Endothelial cell of umbilical vein (primary cell): ENCODE measurements around the gene LDAF1. TPM values are rescaled to one million over a fixed set of nuclear protein-coding genes. Genes with fewer than 3 reads are reported as not detected.

ENCODE experiments used
- BruUV-seq: library from RNA; stranded (reverse); fragments of 400-500 nt; replicated peaks from 2 replicates; lab custom pipeline; 2021; lab: Mats Ljungman, UMichigan
- CTCF ChIA-PET: fragments of 300-600, 350-600 bp; sonication (Branson Sonifier 250); formaldehyde crosslinking; loops from one replicate; lab custom pipeline; 2021; ENCODE audit warnings: antibody characterized with exemption, inconsistent platforms; lab: Charles Lee
- POLR2A ChIA-PET: fragments of 300-600, 350-600 bp; sonication (Branson Sonifier 250); formaldehyde crosslinking; loops from one replicate; lab custom pipeline; 2021; ENCODE audit warnings: antibody characterized with exemption, inconsistent platforms; lab: Charles Lee
- DNase-seq: peaks from one replicate; pipeline ENCODE4 v3.0.0-alpha.2; 2011; ENCODE audit warnings: low read depth, low spot score
- FAIRE-seq: peaks from 2 replicates; lab custom pipeline; 2011; peaks lifted over from hg19 to GRCh38; lab: Jason Lieb, UNC
- H2AFZ ChIP-seq: 2 replicates; pipeline ENCODE4 v1.6.0; 2012; ENCODE audit warnings: low read depth, low read length, control low read depth, inconsistent platforms
- H3K27ac ChIP-seq: 2 replicates; pipeline ENCODE4 v1.5.1; 2011; ENCODE audit warnings: low read depth, mild to moderate bottlenecking, control low read depth, low read length, moderate library complexity; ENCODE audit not compliant: insufficient read depth
- H3K27me3 ChIP-seq, 2 experiments: 2 replicates each; pipeline versions ENCODE4 v1.6.0 to v1.6.1; 2011; ENCODE audit warnings: low read length in 2 of 2, mixed read lengths in 1 of 2; ENCODE audit not compliant: control insufficient read depth in 2 of 2, insufficient read depth in 2 of 2
- H3K36me3 ChIP-seq, 2 experiments: 2 replicates in 1 of 2; 3 replicates in 1 of 2; pipeline ENCODE4 v1.5.1; 2011; ENCODE audit warnings: low read length in 2 of 2, mild to moderate bottlenecking in 1 of 2, moderate library complexity in 1 of 2; ENCODE audit not compliant: control insufficient read depth in 2 of 2, insufficient read depth in 2 of 2; ENCODE audit errors: extremely low read depth in 1 of 2
- H3K4me1 ChIP-seq: 3 replicates; pipeline ENCODE4 v1.5.1; 2011; ENCODE audit warnings: mild to moderate bottlenecking, low read length; ENCODE audit not compliant: control insufficient read depth, insufficient read depth; ENCODE audit errors: extremely low read depth
- H3K4me2 ChIP-seq: 2 replicates; pipeline ENCODE4 v1.6.1; 2011; ENCODE audit warnings: low read length, control low read depth, mixed read lengths; ENCODE audit not compliant: insufficient read depth
- H3K4me3 ChIP-seq, 3 experiments: fragments of 200-600 bp in 1 of 3; sonication (generic), shearing (Covaris generic) in 1 of 3; replicated peaks in 1 of 3; 2 replicates each; pipeline ENCODE4 v1.5.1; 2011 to 2016; ENCODE audit warnings: control low read depth in 3 of 3, low read length in 3 of 3, mild to moderate bottlenecking in 2 of 3, inconsistent platforms in 1 of 3, low read depth in 1 of 3, moderate library complexity in 1 of 3; ENCODE audit not compliant: insufficient read depth in 1 of 3
- H3K79me2 ChIP-seq: 2 replicates; pipeline ENCODE4 v1.6.0; 2012; ENCODE audit warnings: low read length, inconsistent platforms; ENCODE audit not compliant: control insufficient read depth, insufficient read depth
- H3K9ac ChIP-seq: replicated peaks from 2 replicates; pipeline ENCODE3; 2011; ENCODE audit warnings: low read length, control low read depth; ENCODE audit not compliant: insufficient read depth; ENCODE audit errors: extremely low read depth
- H3K9me1 ChIP-seq: replicated peaks from 3 replicates; pipeline ENCODE4 v1.6.0; 2011; ENCODE audit warnings: mild to moderate bottlenecking, low read length; ENCODE audit not compliant: control insufficient read depth, insufficient read depth; ENCODE audit errors: extremely low read depth
- H3K9me3 ChIP-seq: replicated peaks from 2 replicates; pipeline ENCODE4 v1.5.1; 2012; ENCODE audit warnings: low read length, inconsistent platforms; ENCODE audit not compliant: control insufficient read depth, insufficient read depth
- H4K20me1 ChIP-seq: replicated peaks from 2 replicates; pipeline ENCODE3; 2011; ENCODE audit warnings: mild to moderate bottlenecking, low read length; ENCODE audit not compliant: control insufficient read depth, insufficient read depth; ENCODE audit errors: extremely low read depth
- EZH2 ChIP-seq: IDR thresholded peaks from 2 replicates; pipeline ENCODE4 v1.6.1; 2012; ENCODE audit warnings: borderline replicate concordance, low read depth, mild to moderate bottlenecking, moderate library complexity, low read length, inconsistent platforms; ENCODE audit not compliant: severe bottlenecking
- FOS ChIP-seq: IDR thresholded peaks from 2 replicates; pipeline ENCODE4 v1.6.1; 2011; ENCODE audit warnings: mild to moderate bottlenecking, low read length, moderate library complexity, borderline replicate concordance; ENCODE audit not compliant: insufficient read depth
- GATA2 ChIP-seq: IDR thresholded peaks from 2 replicates; pipeline ENCODE4 v1.7.0; 2011; ENCODE audit warnings: low read depth, mild to moderate bottlenecking, moderate library complexity, mixed read lengths, low read length; ENCODE audit not compliant: insufficient read length, insufficient read depth
- JUN ChIP-seq: IDR thresholded peaks from 2 replicates; pipeline ENCODE4 v1.6.1; 2011; ENCODE audit warnings: borderline replicate concordance, low read depth; ENCODE audit not compliant: insufficient read length, insufficient read depth
- MAX ChIP-seq: IDR thresholded peaks from 2 replicates; pipeline ENCODE4 v1.6.1; 2011; ENCODE audit not compliant: insufficient read depth, insufficient read length
- MYC ChIP-seq: IDR thresholded peaks from one replicate; pipeline ENCODE4 v1.6.1; 2011; ENCODE audit warnings: mild to moderate bottlenecking, low read depth, low read length
- POLR2A ChIP-seq: IDR thresholded peaks from 2 replicates; pipeline ENCODE4 v1.6.1; 2012; ENCODE audit warnings: low read depth, mild to moderate bottlenecking, control low read depth, low read length
- POLR2AphosphoS5 ChIP-seq: IDR thresholded peaks from 2 replicates; pipeline ENCODE4 v1.6.1; 2012; ENCODE audit warnings: low read depth, mild to moderate bottlenecking, control low read depth, low read length, moderate library complexity; ENCODE audit not compliant: insufficient read depth
- dilution Hi-C: fragments of 300-500 bp; cut with MboI; formaldehyde crosslinking; loops from one replicate; pipeline ENCODE4 v1.15.0; 2019; ENCODE audit warnings: low sequenced_read_pairs; ENCODE audit not compliant: extremely low pct_ligation_motif_present
- intact Hi-C: fragments of 100-400 bp; cut with micrococcal nuclease; formaldehyde crosslinking; loops from one replicate; pipeline ENCODE4 v1.10.0; 2022
- polyA plus RNA-seq, 4 experiments: library from polyadenylated mRNA; depleted of rRNA in 3 of 4; stranded (reverse) in 3 of 4; unstranded in 1 of 4; fragments of >200 nt; gene quantifications; 2 replicates each; pipeline versions ENCODE4 v1.2.1 to v1.2.3, GENCODE V29; 2011 to 2012; ENCODE audit warnings: missing spikeins in 1 of 4
- total RNA-seq: library from RNA; stranded (reverse); gene quantifications from 2 replicates; pipeline ENCODE4 v1.2.3, GENCODE V29; 2021
- TF ChIP-seq, protein P1 (sequence below), 2 donors: IDR thresholded peaks; 1 replicate in 1 of 2; 2 replicates in 1 of 2; pipeline ENCODE4 v1.5.1; 2011; ENCODE audit warnings: low read length in 2 of 2, mild to moderate bottlenecking in 2 of 2, moderate library complexity in 2 of 2, control low read depth in 1 of 2, inconsistent platforms in 1 of 2, low read depth in 1 of 2; ENCODE audit not compliant: insufficient read depth in 1 of 2; ENCODE audit errors: extremely low read depth in 1 of 2

The LDAF1 gene
- total and polyA plus RNA-seq, 2 donors (not counting 3 experiments of a cell fraction or from before 2014, with no cell fraction given), result 20.4 to 37.5 TPM

DNA sequence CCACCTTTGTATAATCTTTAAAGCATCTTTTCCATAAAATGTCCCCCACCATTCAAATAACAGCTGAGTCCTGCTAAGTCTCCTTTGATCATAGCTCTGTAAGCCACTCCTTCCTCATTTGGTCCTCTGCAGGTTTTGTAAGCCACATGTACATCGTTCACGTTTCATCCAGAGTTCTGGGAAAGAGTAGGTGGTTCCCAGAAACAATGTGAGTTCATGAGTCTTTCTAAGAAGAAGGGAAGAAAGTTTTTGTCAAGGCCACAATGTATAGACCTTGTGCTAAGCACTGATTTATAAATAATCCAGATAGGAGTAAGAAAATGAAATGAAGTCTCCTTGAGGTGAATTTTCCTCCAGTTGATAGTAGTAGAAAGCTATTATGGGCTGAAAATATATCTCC, 66.3 kb downstream of the LDAF1 start:
- Histone ChIP-seq H3K4me3 (no peak overlapping the region), H4K20me1 (no peaks in the 10 kb centered on the region), H3K27ac (no peak overlapping the region), H2AFZ (no peak overlapping the region), H3K9ac (no peak overlapping the region), H3K4me1 (no peaks in the 10 kb centered on the region), H3K27me3 (peaks cover 12 to 20% of the 10 kb centered on the region in 2 experiments), H3K4me2 (no peak overlapping the region), H3K79me2 (no peaks in the 10 kb centered on the region), H3K36me3 (no peaks in the 10 kb centered on the region), H3K9me3 (no peaks in the 10 kb centered on the region), H3K9me1 (no peaks in the 10 kb centered on the region)
- intact Hi-C loops, result no loop called here
- ChIA-PET POLR2A (no interaction called here), CTCF (no interaction called here)
- no peak for FAIRE-seq
- dilution Hi-C loops, result no loop called here
- TF ChIP-seq MYC (no peak), EZH2 (no peak), JUN (no peak), FOS (no peak), POLR2A (no peak), MAX (no peak), GATA2 (no peak), POLR2AphosphoS5 (no peak)
- TF ChIP-seq, protein P1, sequence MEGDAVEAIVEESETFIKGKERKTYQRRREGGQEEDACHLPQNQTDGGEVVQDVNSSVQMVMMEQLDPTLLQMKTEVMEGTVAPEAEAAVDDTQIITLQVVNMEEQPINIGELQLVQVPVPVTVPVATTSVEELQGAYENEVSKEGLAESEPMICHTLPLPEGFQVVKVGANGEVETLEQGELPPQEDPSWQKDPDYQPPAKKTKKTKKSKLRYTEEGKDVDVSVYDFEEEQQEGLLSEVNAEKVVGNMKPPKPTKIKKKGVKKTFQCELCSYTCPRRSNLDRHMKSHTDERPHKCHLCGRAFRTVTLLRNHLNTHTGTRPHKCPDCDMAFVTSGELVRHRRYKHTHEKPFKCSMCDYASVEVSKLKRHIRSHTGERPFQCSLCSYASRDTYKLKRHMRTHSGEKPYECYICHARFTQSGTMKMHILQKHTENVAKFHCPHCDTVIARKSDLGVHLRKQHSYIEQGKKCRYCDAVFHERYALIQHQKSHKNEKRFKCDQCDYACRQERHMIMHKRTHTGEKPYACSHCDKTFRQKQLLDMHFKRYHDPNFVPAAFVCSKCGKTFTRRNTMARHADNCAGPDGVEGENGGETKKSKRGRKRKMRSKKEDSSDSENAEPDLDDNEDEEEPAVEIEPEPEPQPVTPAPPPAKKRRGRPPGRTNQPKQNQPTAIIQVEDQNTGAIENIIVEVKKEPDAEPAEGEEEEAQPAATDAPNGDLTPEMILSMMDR (IDR thresholded peaks at IDR 0.05; ENCODE audit: extremely low read depth in 1 of 2, insufficient read depth in 1 of 2, low read depth in 1 of 2, low read length in 2 of 2), result no peak
- DNase-seq, result no peak
- BruUV-seq, result no TSS peak
